Urothelium cell line (cell line): ENCODE measurements around the gene ALDOA.
"Not testable (repeated sequence)": the region's sequence is repeated elsewhere in the genome, so short reads cannot be mapped to it uniquely, and the experiment has no call there.

Experiments used
- DNase-seq: peaks from one replicate; pipeline ENCODE4 v3.0.0; 2011; ENCODE audit warnings: low spot score, mixed read lengths
- FAIRE-seq: peaks from 2 replicates; lab custom pipeline; 2011; peaks lifted over from hg19 to GRCh38; lab: Jason Lieb, UNC

Gene ALDOA

DNA sequence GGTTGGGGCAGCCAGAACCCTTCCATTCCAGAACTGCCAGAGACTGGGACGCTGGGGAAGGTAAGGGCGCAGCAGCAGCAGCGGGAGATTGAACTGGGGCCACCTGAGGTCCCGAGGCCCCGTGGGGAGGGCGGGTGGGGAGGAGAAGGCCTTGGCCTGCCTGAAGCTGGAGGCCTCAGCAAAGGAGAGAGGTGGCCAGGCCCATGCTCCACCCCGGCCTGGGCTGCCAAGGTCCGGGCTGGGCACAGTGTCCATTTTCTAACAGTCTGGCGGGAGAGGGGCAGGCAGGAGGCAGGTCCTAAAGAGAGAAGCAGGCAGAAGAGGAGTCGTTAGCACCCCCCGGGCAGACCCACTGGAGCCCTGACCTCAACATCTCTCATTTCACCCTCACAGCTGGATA lies 48.9 kb downstream of the ALDOA start:
- DNase-seq (no peak), FAIRE-seq (no peak)

DNA sequence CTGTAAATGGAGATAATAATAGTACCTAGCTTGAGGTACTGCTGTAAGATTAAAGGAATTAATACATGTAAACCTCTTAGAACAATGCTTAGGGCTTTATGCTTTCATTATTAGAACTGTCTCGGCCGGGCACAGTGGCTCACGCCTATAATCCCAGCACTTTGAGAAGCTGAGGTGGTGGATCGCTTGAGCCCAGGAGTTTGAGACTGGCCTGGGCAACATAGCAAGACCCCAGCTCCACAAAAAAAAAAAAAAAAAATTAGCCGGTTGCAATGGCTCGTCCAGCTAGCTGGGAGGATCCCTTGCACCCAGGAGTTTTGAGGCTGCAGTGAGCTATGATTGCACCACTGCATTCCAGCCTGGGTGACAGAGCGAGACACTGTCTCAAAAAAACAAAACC lies 49.3 kb downstream of the ALDOA start:
- DNase-seq, FAIRE-seq: not testable (repeated sequence)

DNA sequence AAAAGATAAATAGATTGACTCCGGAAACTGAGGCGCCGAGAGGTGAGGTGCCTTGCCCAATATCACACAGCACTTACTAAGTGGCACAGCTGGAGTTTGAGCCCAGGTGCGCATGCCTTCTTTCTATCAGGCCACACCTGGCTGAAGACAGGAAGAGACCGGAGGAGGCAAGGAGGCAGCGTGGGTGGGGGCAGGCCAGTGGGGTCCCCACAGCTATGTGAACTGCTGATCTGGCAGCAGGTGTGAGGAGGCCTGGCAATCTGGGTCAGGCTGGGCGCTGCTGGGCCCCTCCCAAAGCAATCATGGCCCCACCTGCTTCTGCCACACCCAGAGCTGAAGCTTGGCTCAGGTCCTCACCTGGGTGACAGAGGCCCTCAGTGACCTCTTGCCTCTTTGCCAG lies 49.7 kb downstream of the ALDOA start:
- no peak for FAIRE-seq

GRCh38 chr16:30116291-30117207 lies 51.0 kb downstream of the ALDOA start:
- no peak for DNase-seq
- FAIRE-seq = no peak

More for the DNA sequence above, 49.7 kb downstream of the ALDOA start:
- no peak for DNase-seq

DNA sequence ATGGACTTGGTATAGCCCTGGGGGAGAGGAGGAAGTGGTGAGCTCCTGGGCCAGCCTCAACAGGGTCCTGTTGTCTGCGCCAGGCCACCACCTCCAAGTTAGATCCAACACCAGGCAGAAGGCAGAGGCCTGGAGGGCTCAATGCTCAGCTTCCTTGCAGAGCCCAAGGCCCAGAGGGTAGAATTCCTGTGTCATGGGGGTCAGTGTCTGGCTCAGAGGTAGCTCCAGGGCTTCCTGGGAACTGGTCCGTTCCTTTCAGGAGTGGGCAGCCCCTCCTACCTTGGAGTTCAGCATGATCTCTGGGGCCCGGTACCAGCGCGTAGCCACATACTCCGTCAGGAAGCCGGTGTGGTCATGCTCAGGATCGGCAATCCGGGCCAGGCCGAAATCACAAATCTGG lies 52.2 kb downstream of the ALDOA start:
- DNase-seq (no peak), FAIRE-seq (no peak)

DNA sequence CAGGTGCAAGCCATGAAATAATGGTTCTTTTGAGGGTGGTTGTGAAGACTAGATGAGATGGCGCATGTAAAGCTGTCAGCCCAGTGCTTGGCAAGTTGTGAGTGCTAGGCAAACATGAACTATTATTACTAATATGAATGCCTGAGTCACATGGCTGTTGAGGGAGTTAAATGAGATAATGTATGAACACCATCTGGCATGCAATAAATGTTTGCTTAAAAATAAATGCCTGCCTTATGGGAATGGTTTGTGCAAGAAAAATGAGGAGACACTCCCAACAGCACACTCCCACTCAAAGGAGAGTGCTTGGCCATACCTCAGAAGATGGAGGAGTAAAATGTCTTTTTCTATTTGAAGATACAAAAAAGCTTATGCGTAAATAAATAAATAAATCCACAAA lies 53.9 kb downstream of the ALDOA start:
- no peak for DNase-seq
- FAIRE-seq = no peak
